Epidermal melanocyte (primary cell): ENCODE data around the gene NKAPL.

ENCODE experiments used
- DNase-seq: peaks from one replicate; pipeline ENCODE4 v3.0.0; 2011; ENCODE audit warnings: low spot score; ENCODE audit not compliant: insufficient read length

NKAPL gene

GRCh38 chr6:28258877-28259777, at the start of gene NKAPL:
Gene NKAPL (plus strand): TSS chr6:28259297. CDS start chr6:28259372, 75 bp downstream.
- DNase-seq: peak; percentile 36

- no peak for DNase-seq
These were observed 49.2 kb upstream of the NKAPL start for GRCh38 chr6:28209753-28210535.

- DNase-seq: no peak
These were observed 47.1 kb upstream of the NKAPL start for GRCh38 chr6:28211840-28212509.

GRCh38 chr6:28212510-28213212, 46.4 kb upstream of the NKAPL start:
- DNase-seq: no peak

GRCh38 chr6:28213213-28213523, 45.9 kb upstream of the NKAPL start:
- DNase-seq: no peak

GRCh38 chr6:28215425-28215824, 43.7 kb upstream of the NKAPL start:
- no peak for DNase-seq

GRCh38 chr6:28217890-28218289, 41.2 kb upstream of the NKAPL start:
- DNase-seq: no peak

- DNase-seq: no peak
These were observed 40.5 kb upstream of the NKAPL start for GRCh38 chr6:28218312-28219248.

- no peak for DNase-seq
These were observed 38.6 kb upstream of the NKAPL start for GRCh38 chr6:28220257-28221133.

- no peak for DNase-seq
These were observed 34.7 kb upstream of the NKAPL start for GRCh38 chr6:28224131-28225055.

GRCh38 chr6:28225056-28225834, 33.9 kb upstream of the NKAPL start, which contains the start of gene ZSCAN9:
Gene ZSCAN9 (plus strand): TSS chr6:28225275. CDS start chr6:28227085, 1,810 bp downstream.
- DNase-seq: peak; percentile 57

GRCh38 chr6:28226460-28226859, 32.6 kb upstream of the NKAPL start:
- DNase-seq: no peak

GRCh38 chr6:28232785-28233184, 26.3 kb upstream of the NKAPL start:
- DNase-seq: no peak

GRCh38 chr6:28235912-28236452, 23.1 kb upstream of the NKAPL start:
- no peak for DNase-seq

GRCh38 chr6:28239636-28240035, 19.5 kb upstream of the NKAPL start:
- no peak for DNase-seq

- DNase-seq: no peak
These were observed 18.6 kb upstream of the NKAPL start for GRCh38 chr6:28240471-28240870.

- DNase-seq: no peak
These were observed 15.2 kb upstream of the NKAPL start for GRCh38 chr6:28243946-28244345.
